DOHH2 (cell line): Measurements from ENCODE around the gene TATDN2.

Source experiments
- H3F3A ChIP-seq: fragments of 200-600 bp; sonication (generic), shearing (Covaris generic); 2 replicates; pipeline ENCODE4 v1.6.0; 2016; ENCODE audit warnings: antibody characterized with exemption, mild to moderate bottlenecking; ENCODE audit not compliant: control insufficient read depth, insufficient read depth
- H3K27ac ChIP-seq: fragments of 200-600 bp; sonication (generic); 2 replicates; pipeline ENCODE4 v1.5.1; 2014; ENCODE audit warnings: low read depth, mild to moderate bottlenecking, low read length, moderate library complexity
- H3K27me3 ChIP-seq: fragments of 200-600 bp; sonication (generic); 2 replicates; pipeline ENCODE4 v1.6.1; 2014; ENCODE audit warnings: mild to moderate bottlenecking, low read length, mixed read lengths; ENCODE audit not compliant: control insufficient read depth
- H3K36me3 ChIP-seq: fragments of 200-600 bp; sonication (generic); 2 replicates; pipeline ENCODE4 v1.6.1; 2014; ENCODE audit warnings: mild to moderate bottlenecking, low read length, moderate library complexity, mixed read lengths; ENCODE audit not compliant: control insufficient read depth
- H3K4me1 ChIP-seq: fragments of 200-600 bp; sonication (generic); 2 replicates; pipeline ENCODE4 v1.6.1; 2014; ENCODE audit warnings: mild to moderate bottlenecking, low read length, mixed read lengths; ENCODE audit not compliant: control insufficient read depth
- H3K4me2 ChIP-seq: fragments of 200-600 bp; sonication (generic); 2 replicates; pipeline ENCODE4 v1.6.0; 2014; ENCODE audit warnings: mild to moderate bottlenecking, low read length, moderate library complexity
- H3K4me3 ChIP-seq: fragments of 200-600 bp; sonication (generic); 2 replicates; pipeline ENCODE4 v1.5.1; 2014; ENCODE audit warnings: mild to moderate bottlenecking, low read length, mixed read lengths
- H3K79me2 ChIP-seq: fragments of 200-600 bp; sonication (generic); 2 replicates; pipeline ENCODE4 v1.6.1; 2014; ENCODE audit warnings: mild to moderate bottlenecking, low read length, mixed read lengths; ENCODE audit not compliant: control insufficient read depth
- H3K9me2 ChIP-seq: fragments of 200-600 bp; sonication (generic); replicated peaks from 2 replicates; pipeline ENCODE4 v1.6.1; 2014; ENCODE audit warnings: mild to moderate bottlenecking, low read length, mixed read lengths; ENCODE audit not compliant: control insufficient read depth
- H3K9me3 ChIP-seq: fragments of 200-600 bp; sonication (generic); 2 replicates; pipeline ENCODE4 v1.6.1; 2014; ENCODE audit warnings: antibody characterized with exemption, low read length, mixed read lengths; ENCODE audit not compliant: control insufficient read depth, insufficient read depth
- H4K20me1 ChIP-seq: fragments of 200-600 bp; sonication (generic); 2 replicates; pipeline ENCODE4 v1.6.0; 2014; ENCODE audit warnings: low read depth, mild to moderate bottlenecking, antibody characterized with exemption, low read length, moderate library complexity; ENCODE audit not compliant: control insufficient read depth, insufficient read depth
- EZH2phosphoT487 ChIP-seq: fragments of 200-600 bp; sonication (generic); IDR thresholded peaks from 2 replicates; pipeline ENCODE4 v1.6.1; 2017; ENCODE audit warnings: borderline replicate concordance, mild to moderate bottlenecking, antibody characterized with exemption, low read length, moderate library complexity, mixed read lengths
- TF ChIP-seq, protein P1 (sequence below): fragments of 200-600 bp; sonication (generic); IDR thresholded peaks from one replicate; pipeline ENCODE4 v1.5.1; 2014; ENCODE audit warnings: antibody characterized with exemption, mild to moderate bottlenecking, low read depth, low read length; ENCODE audit not compliant: poor library complexity, severe bottlenecking

The TATDN2 gene

DNA sequence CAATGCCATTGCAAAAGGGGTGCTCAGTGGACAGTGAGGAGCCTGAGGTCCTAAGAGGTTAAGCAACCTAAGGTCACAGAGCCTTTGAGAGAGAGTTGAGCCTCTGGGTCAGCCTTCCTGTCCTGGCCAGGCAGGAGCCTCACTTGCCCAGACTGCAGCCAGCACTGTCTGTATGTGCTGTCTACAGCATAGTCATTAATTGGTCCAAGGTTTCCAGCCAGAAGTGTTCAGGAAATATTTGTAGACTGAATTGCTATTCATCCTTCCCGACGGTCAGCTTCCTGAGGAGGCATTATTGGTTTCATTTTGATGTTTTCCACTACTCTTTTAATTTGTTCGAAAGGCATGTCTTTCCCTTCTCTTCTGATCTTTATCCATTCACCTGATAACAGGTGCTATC lies 64.6 kb downstream of the TATDN2 start:
- H3K79me2 ChIP-seq, result peaks cover 5% of the 10 kb centered on the region
- peaks cover 4% of the 10 kb centered on the region for H3F3A ChIP-seq
- TF ChIP-seq, protein P1, sequence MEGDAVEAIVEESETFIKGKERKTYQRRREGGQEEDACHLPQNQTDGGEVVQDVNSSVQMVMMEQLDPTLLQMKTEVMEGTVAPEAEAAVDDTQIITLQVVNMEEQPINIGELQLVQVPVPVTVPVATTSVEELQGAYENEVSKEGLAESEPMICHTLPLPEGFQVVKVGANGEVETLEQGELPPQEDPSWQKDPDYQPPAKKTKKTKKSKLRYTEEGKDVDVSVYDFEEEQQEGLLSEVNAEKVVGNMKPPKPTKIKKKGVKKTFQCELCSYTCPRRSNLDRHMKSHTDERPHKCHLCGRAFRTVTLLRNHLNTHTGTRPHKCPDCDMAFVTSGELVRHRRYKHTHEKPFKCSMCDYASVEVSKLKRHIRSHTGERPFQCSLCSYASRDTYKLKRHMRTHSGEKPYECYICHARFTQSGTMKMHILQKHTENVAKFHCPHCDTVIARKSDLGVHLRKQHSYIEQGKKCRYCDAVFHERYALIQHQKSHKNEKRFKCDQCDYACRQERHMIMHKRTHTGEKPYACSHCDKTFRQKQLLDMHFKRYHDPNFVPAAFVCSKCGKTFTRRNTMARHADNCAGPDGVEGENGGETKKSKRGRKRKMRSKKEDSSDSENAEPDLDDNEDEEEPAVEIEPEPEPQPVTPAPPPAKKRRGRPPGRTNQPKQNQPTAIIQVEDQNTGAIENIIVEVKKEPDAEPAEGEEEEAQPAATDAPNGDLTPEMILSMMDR, result no peak
- no peak for TF ChIP-seq EZH2phosphoT487
- no peaks in the 10 kb centered on the region for H3K4me1 ChIP-seq
- H4K20me1 ChIP-seq, result 0 out of 2 replicates have a peak, but pooled peaks cover 4% of the 10 kb centered on the region
- H3K27me3 ChIP-seq, result no peaks in the 10 kb centered on the region
- peaks cover 79% of the 10 kb centered on the region for H3K36me3 ChIP-seq
- H3K27ac ChIP-seq, result no peak overlapping the region
- no peak overlapping the region for H3K4me2 ChIP-seq
- no peaks in the 10 kb centered on the region for H3K9me2 ChIP-seq
- no peak overlapping the region for H3K4me3 ChIP-seq
- H3K9me3 ChIP-seq, result no peaks in the 10 kb centered on the region

DNA sequence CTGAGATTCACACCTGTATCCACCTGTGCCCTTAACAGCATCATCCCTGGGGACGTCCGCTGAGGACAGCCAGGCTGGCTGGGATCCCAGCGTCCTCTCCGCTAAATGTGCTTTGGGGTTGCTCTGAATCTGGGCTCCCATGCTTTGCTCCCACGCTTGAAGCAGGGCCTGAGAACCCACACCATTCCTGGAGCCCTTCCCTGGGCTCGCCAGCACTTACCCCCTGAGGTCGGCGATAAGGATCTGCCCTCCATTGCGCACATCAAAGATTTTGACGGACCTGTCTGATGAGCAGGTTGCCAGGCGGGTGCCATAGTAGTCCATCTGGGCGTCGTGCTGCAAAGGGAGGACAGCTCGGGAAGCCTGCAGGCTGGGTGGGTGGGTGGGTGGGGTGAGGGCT lies 66.8 kb downstream of the TATDN2 start:
- H3K36me3 ChIP-seq, result peaks cover 81% of the 10 kb centered on the region

DNA sequence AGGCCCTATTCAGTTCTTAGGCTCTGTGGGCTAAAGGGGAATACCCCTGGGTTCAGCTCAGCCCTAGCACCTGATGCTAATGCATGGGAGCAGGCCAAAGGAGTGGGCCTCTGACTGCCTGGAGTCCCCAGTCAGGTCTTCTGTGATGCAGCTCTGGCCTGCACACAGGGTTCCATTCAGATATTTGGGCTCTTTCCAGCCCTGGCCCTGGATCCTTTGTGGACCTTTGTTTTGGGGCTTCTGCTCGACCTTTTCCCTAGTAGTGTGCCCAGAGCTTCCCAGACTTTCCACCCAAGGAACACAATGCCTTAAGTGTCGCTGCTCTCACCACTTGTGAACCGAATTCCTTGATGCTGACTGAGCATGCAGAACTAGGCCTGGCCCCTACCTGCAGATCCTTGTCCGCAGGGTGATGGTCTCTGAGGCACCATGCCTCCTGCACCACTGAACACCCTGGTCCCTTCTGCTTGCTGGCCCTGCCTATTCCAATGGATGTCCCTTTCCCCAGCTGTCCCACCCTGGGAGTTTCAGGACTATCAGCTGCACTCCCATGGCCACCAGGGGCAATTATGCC lies 67.6 kb downstream of the TATDN2 start:
- H3K27ac ChIP-seq, result no peak overlapping the region
- 0 out of 2 replicates have a peak, but pooled peaks cover 8% of the 10 kb centered on the region for H4K20me1 ChIP-seq
- H3K9me3 ChIP-seq, result no peaks in the 10 kb centered on the region
- peaks cover 77% of the 10 kb centered on the region for H3K36me3 ChIP-seq
- H3F3A ChIP-seq, result no peaks in the 10 kb centered on the region; the same call in 1 of the 2 replicates
- no peaks in the 10 kb centered on the region for H3K9me2 ChIP-seq
- TF ChIP-seq, protein P1, result no peak
- no peak for TF ChIP-seq EZH2phosphoT487
- H3K4me1 ChIP-seq, result peaks cover 10% of the 10 kb centered on the region
- H3K79me2 ChIP-seq, result peaks cover 35% of the 10 kb centered on the region
- no peak overlapping the region for H3K4me2 ChIP-seq
- H3K27me3 ChIP-seq, result no peaks in the 10 kb centered on the region
- no peak overlapping the region for H3K4me3 ChIP-seq

More for the DNA sequence above, 66.8 kb downstream of the TATDN2 start:
- Histone ChIP-seq H3K4me2 (no peak overlapping the region), H4K20me1 (0 out of 2 replicates have a peak, but pooled peaks cover 4% of the 10 kb centered on the region), H3K9me3 (no peaks in the 10 kb centered on the region), H3K4me3 (no peak overlapping the region), H3K4me1 (peaks cover 8% of the 10 kb centered on the region), H3K79me2 (peaks cover 27% of the 10 kb centered on the region), H3K27ac (no peak overlapping the region), H3K27me3 (no peaks in the 10 kb centered on the region), H3K9me2 (no peaks in the 10 kb centered on the region), H3F3A (no peaks in the 10 kb centered on the region; the same call in 1 of the 2 replicates)
- TF ChIP-seq, protein P1, result no peak
- TF ChIP-seq EZH2phosphoT487, result no peak
